Kidney tubule cell (primary cell): ENCODE measurements around the gene STK39.

Experiments
- DNase-seq: peaks from one replicate; pipeline ENCODE4 v3.0.0-alpha.2; 2018; ENCODE audit warnings: low spot score

The STK39 gene

GRCh38 chr2:168003876-168004275 is 243.5 kb downstream of the STK39 start:
- DNase-seq: no peak

- DNase-seq: peak; percentile 37
Observed at GRCh38 chr2:168002021-168002553, 245.3 kb downstream of the STK39 start.

DNA sequence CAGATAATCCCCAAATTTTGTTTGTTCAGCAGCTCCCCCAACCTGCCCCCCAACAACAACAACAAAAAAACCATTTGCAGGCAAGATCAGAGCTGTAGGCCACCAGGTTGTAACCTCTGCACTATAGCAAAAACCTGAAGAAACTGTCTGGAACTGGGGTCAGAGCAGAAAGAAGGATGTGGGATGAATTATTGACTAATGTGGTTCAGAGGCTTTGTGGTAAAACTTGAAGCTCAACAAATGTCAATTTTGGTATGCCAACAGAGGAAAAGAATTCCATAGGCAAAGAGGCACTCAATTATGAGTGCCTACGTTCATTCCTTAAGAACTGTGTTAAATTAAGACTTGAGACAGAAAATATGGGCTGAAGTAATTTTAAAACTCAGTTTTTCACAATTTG is 255.1 kb downstream of the STK39 start:
- DNase-seq: peak; percentile 32

- DNase-seq: no peak
Observed at GRCh38 chr2:167990062-167990461, 257.3 kb downstream of the STK39 start.

GRCh38 chr2:167988296-167988695 is 259.1 kb downstream of the STK39 start:
- no peak for DNase-seq

GRCh38 chr2:167987558-167987957 is 259.8 kb downstream of the STK39 start:
- no peak for DNase-seq

GRCh38 chr2:167987026-167987425 is 260.4 kb downstream of the STK39 start:
- DNase-seq: no peak

DNA sequence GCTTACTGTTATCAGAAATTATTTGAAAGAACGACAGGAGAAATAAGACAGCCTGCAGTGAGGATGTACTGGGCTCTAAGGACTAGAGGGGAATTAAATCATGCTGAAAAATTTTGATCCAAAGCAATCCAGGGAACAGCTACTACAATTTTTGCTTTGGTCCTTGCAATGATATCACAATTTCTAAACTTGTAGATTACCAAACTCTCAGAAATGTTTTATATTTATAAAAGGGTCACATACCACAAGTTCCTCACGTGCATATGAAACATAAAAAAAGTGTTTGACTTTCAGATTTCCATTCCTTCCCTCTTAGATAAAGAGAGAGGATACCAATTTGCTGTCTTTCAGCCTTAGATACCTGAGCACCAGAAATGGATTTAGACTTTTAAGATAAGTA is 261.2 kb downstream of the STK39 start:
- DNase-seq: no peak

DNA sequence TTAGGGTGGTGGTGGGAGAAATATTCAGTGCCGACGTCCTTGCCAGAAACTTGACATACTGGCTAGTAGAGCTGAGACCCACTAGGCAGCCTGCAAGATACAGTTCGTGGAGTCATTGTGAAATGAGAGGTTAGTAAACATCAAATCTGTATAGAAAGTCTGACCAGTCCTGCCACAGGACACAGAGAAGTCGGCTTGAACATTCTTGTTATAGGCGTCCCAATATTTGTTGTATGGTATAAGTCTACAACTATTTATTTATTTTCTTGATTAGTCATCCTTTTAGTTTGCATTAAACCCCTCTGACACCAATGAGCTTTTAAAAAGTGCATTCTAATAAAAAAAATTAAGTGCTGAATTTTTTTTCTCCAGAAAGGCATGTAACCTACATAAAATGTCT is 265.4 kb downstream of the STK39 start:
- DNase-seq: no peak

- DNase-seq: no peak
Observed at GRCh38 chr2:167980439-167980838, 267.0 kb downstream of the STK39 start.

GRCh38 chr2:167972746-167973145 is 274.6 kb downstream of the STK39 start:
- no peak for DNase-seq

DNA sequence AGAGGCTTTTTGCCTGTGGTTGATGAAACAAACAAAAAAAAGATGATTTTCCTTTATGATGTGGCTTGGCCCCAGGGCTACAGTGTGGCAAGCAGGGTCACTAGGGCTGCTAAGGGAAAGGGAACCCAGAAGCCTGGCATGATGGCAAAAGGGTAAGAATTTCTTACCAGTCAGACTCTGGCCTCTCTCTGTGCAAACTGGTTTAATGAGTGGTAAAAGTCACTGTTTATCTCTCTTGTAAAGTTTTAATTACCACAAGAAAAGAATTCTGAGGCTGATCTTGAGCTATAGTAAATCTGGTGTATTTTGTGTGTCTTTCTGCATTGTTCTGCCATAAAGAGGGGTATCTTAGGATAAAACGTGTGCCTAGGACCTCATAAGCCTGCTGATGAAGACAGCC is 275.4 kb downstream of the STK39 start:
- DNase-seq: no peak

- no peak for DNase-seq
Observed at GRCh38 chr2:167966937-167967913, 280.2 kb downstream of the STK39 start.

- no peak for DNase-seq
Observed at GRCh38 chr2:167965907-167966761, 281.3 kb downstream of the STK39 start.

GRCh38 chr2:167964650-167965413 is 282.6 kb downstream of the STK39 start:
- DNase-seq: no peak

- DNase-seq: no peak
Observed at GRCh38 chr2:167963899-167964649, 283.3 kb downstream of the STK39 start.

DNA sequence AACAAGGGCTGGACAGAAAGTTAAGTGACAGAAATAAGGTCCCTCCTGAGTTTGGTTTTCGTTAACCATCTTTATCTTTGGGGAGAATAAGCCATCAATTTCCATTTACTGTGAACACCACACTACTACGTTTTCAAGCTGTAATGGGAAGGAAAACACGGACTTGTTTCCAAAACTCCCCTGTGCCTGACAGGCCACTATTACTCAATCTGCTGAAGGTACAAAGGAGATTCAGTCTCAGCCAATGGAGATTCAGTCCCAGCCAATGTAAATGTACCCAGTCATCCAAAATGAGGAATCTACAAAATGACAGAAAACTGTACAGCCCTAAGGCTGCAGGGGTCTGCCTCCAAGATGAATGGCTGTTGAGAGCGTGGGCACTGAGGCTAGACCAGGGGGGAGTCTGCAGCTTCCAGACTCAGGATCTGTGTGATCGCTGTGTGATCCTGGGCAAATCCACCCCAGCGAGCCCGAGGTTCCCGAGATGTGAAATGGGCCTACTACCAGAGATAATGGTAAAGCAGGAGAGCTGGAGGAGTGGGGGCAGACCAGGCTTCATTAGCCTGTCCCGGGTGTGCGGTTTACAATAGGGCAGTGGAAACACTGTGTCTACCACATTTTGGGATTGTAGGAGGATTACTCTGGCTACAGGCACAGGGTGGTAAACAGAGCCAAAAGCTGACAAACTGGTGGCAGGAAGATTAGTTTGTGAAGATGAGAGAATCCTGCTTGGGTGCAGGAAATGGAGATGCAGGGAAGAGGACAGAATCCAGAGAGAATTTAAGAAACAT is 284.8 kb downstream of the STK39 start:
- DNase-seq: no peak

- DNase-seq: no peak
Observed at GRCh38 chr2:167961536-167962048, 285.8 kb downstream of the STK39 start.

GRCh38 chr2:167960089-167960747 is 287.2 kb downstream of the STK39 start:
- no peak for DNase-seq
